ENCODE measurements around the gene LUZP2.

- TF ChIP-seq EZH2 (IDR thresholded peaks at IDR 0.05; ENCODE audit: borderline replicate concordance, insufficient read depth, low read length, poor library complexity, severe bottlenecking) (no peak), RAD21 (conservative IDR thresholded peaks at IDR 0.05) (no peak), CTCF (IDR thresholded peaks at IDR 0.05; ENCODE audit: poor library complexity, severe bottlenecking) (no peak)
These were observed 340.3 kb downstream of the LUZP2 start for GRCh38 chr11:24837112-24837511.

All from neural cell (in vitro differentiated cells).